ENCODE measurements around the gene FBL.
"Not testable (repeated sequence)": the region's sequence is repeated elsewhere in the genome, so short reads cannot be mapped to it uniquely, and the experiment has no call there.

FBL gene

DNA sequence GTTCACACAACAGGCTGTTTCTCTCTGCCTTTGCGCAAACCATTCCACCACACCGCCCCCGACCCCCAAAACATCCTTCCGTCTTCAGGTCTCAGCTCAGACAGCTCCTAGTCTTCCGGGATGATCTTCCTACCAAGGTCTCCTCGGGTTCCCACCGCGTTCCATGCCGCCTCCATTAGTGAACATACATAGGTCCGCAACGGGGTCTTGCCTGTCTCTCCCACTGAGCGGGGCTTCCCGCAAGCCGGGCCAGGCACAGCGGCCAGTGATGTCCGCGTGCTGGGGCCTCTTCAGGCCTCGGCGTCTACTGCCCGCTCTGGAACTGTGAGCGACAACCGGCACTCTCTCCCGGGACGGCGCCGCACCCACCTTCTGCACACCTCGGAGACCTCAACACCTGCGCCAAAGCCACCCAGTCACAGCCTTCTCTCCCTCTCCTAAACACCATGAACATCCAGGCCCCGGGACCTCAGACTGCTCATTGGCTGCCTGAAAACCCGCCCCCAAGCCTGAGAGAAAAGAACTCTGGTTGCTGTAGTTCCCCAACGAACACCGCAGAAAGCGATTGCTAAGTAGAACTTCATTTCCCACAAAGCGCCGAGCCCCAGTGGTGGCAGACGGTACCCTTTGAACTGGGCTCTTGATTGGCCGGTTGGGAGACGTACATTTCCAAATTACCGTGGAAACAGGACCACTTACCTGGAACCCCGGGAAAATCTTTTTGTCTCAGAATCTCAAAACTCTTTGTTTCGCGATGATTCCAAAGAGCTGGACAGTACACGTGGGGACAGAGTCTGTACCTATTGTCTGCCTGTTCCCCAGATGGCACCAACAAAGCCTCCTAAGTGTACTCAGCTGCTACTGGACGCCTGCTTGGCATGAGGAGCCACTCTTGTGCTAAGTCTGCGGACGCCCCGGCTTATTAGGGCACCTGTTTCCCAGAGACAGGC, 21.8 kb downstream of the FBL start:
- DNase-seq (ENCODE audit: low read depth) = peak; percentile 79

DNA sequence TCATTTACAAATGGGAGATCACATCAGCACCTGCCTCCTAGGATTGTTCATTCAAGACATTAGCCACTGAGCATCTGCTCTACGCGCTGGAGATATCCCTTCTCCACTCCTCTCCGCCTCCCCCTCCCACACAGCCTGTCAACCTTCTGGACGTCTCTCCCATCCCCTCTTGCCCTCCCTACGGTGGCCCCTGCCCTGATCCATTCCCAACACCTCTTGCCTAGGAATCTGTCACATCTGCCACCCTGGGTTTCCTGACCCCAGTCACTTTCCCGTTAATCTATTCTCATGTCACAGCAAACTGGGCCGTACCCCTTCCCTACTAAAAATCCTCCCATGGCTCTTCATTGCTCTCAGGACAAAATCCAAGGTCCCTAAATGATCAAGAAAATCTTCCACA, 22.5 kb downstream of the FBL start:
- no peak for DNase-seq (ENCODE audit: low read depth)

DNA sequence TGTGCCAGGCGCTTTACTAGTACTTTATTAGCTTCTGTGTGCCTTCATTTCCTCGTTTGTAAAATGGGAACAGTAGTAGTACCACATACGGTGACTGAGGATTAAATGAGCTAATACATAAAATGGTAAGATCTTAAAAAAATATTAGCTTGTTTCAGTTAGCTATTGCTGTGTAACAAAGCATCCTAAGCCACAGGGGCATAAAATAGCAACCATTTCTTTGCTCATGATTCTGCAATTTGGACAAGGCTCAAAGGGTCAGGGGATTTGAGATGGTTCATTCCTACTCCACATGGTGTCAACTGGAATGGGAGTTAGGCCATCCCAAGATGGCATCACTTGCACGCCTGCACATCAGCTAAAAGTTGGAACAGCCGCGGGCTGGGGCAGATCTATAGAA, 25.5 kb downstream of the FBL start:
- no peak for DNase-seq (ENCODE audit: low read depth)

DNA sequence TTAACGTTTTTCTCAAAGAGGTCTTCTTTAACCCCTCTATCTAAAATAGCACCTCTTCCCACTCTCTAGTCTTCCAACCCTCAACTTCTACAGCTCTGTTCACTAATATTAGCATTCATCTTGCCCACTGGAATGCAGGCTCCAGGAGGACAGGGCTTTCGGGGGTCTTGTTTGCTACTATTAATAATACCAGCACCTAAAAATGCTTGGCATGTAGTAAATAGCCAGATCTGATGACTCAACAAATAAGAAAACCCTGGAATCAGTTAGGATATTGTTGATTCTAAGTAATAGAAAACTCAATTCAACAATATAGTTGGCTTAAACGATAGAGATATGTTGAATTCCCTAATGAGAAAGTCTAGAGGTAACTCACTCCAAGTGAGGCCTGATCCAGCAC, 26.4 kb downstream of the FBL start:
- no peak for DNase-seq (ENCODE audit: low read depth)

DNA sequence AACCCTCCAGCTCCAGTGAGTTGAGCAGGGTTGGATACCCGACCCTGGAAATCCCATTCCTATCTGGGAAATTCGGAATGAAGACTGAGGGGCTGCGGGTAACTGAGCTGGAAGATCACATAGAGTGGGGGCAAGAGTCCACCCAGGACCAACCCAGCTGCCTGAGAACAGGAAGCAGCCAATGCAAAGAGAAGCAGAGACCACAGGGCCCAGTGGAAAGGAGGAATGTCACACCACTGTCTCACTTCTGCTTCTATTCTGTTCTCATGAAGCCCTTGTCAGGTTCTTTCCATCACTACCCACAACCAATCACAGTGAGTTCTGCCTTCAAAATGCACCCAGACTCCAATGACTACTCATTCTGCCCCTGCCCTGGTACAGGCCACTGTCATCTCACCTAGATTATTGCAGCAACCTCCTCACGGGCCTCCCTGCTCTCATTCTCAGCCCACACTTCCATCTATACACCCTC, 27.5 kb downstream of the FBL start:
- DNase-seq (ENCODE audit: low read depth) = no peak

DNA sequence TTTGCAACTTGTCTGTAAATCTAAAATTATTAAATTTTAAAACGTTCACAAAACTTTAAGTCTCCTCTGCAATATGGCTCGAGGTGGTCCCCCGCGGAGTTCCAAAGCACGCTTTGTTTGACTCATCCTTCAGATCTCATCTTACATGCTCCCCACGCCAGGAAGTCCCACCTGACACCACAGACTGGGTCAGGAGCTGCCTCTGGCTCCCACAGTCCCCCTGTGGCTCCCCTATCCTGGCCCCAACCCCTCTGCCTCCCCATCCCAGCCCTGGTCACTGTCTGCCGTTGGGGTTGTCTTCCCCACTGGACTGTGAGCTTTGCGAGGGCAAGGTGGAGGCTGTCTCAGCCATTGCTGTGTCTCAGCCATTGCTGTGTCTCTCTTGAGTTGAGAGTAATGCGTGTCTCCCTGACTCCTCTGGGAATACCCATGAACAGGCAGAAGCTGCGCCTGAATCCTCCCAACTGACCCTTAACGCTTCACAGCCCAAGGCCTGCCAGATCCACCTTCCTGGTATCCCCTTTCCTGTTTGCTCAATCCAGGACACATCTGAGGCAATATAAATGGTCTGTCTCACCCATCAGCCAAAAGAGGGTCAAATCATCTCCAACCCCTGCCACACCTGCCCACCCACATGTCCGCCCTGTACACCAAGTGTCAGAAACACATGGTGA, 28.2 kb downstream of the FBL start:
- DNase-seq (ENCODE audit: low read depth) = no peak

DNA sequence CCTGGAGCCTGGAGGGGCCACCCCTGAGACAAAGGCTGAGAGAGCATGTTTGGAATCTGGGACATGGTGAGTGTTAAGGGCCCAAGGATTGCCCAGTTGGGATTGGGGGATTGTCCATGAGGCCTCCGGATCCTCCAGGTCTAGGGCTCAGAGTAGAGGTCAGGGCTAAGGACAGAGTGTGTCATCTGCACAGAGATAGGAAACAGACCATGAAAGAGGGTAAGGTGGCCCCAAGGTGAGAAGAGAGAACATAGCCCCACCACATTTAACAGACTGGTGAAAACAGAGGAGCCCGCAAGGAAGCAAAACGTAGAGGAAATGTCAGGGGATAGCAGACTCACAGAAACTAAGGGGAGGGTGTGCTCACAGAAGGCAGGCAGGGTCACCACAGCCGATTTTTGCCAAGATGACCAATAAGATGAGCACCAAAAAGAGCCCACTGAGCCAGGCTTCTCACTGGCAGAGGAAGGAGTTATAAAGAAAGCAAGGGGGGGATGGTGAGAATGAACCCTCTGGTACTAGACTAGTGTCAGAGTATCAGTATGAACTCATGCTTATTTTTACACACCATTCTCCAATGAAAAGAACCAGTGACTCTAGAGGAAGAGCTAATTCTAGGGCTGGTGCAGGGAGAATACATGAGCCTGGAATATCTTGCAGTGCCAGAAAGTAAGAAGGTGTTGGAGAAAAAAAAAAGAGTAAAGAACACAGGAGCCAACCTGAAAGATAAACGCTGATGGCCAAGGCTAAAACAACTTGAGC, 29.7 kb downstream of the FBL start:
- no peak for DNase-seq (ENCODE audit: low read depth)

DNA sequence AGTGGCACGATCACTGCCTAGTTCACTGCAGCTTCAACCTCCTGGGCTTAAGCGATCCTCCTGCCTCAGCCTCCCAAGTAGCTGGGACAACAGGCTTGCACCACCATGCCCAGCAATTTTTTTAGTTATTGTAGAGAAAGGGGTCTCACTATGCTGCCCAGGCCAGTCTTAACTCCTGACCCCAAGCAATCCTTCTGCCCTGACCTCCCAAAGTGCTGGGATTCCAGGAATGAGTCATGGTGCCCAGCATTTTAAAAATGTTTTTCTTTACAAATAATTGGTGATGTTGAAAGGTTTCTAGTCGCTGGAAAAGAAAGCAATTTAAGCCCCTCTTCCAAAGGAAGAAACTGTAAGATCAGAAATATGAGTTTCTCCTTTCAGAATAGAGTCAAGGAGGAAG, 31.6 kb downstream of the FBL start:
- no peak for DNase-seq (ENCODE audit: low read depth)

DNA sequence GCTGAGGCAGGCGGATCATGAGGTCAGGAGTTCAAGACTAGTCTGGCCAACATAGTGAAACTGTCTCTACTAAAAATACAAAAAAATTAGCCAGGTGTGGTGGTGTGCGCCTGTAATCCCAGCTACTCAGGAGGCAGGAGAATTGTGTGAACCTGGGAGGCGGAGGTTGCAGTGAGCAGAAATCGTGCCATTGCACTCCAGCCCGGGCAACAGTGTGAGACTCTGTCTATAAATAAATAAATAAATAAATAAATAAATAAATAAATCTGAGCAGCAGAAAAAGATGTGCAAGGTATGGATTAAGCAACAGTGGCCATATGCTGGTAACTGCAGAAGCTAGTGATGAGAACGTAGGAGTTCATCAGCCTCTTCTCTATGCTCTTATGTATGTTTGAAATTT, 32.1 kb downstream of the FBL start:
- DNase-seq (ENCODE audit: low read depth) = not testable (repeated sequence)

DNA sequence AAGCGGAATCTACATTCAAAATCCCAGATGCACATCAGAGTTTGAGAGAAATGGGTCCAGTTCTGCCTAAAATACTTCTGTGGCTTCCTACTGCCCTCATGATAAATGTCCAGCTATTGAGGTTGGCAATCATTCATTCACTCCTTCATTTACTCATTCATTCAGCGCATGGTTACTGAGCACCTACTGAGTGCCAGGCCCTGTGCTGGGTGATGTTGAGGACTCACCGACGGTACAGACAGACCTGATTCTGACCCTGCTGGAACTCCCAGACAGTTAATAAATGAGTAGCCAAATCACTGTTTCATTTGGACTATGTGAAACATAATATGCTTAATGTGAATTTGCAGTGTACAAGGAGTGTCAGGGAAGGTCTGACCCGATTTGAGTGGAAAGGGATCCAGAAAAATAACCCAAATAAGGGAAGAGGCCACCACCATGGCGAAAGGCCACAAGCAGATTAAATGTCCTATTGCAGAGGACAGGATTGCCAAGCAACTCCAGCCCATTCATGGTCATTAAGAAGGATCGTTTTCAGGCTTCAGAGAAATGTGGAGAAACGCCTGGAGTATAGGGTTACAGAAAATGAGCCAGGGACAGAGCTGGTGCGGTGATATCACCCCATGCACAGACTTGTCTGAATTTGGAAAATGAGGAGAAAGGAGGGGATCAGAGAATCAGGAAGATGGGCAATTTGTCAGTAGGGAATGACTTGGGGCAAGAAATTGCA, 32.8 kb downstream of the FBL start:
- no peak for DNase-seq (ENCODE audit: low read depth)

DNA sequence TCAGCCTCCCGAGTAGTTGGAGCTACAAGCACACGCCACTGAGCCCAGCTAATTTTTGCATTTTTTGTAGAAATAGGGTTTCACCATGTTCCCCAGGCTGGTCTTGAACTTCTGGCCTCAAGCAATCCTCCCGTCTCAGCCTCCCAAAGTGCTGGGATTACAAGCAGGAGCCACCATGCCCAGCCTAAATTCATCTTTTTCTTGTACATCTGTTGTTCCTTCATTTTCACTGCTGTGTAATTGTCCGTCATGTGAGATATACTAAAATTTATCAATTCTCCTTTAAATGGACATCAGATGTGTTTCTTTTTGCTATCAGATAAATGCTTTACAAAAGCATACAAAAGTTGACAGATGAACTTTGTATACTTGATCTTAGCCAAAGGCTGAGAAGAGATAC, 35.1 kb downstream of the FBL start:
- no peak for DNase-seq (ENCODE audit: low read depth)

DNA sequence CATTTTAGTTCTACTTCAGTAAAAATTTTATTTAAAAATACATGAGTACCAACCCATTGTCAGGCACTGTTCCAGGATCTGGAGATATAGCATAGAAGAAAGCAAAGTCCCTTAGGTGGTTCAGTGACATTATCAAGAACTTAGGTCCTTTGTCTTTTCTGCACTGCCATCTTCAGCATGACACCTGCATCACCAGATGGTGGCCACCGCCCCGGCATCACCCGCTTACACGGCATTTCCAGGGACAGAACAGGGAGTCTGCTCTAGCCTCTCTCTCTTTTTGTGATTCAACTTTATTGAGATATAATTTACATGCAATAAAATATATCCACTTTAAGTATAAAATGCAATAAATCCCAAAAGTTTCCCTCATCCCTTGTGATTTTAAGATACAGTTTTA, 35.8 kb downstream of the FBL start:
- no peak for DNase-seq (ENCODE audit: low read depth)

DNA sequence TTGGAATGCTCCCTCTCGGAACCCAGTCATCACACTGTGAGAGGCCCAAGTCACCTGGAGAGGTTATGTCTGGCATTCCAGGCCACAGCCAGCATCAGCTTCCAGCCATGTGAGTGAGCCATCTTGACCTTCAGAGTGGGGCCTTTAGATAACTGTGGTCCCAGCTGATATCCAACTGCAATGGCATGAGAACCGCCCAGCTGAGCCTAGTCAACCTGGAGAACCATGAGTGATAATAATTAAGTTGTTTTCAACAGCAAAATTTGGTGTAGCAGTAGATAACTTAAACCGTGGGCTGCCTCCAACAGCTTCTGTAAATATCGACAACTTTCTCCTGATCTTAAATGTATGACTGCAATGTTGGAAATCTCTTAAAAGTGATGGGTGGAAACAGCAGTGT, 36.8 kb downstream of the FBL start:
- no peak for DNase-seq (ENCODE audit: low read depth)

DNA sequence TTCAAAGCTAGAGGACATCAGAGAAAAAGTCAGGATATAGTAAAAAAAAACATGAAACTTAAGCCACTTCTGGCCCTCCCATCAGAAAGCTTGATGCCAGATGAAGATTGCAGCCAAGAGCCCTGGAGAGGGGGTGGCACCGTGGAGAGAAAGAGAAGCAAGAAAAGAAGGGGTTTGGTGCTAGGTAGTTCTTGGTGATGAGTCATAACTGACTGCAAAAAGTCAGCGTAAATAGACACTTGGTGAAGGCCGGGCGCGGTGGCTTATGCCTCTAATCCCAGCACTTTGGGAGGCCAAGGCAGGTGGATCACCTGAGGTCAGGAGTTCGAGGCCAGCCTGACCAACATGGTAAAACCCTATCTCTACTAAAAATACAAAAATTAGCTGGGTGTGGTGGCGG, 37.5 kb downstream of the FBL start:
- DNase-seq (ENCODE audit: low read depth) = not testable (repeated sequence)

DNA sequence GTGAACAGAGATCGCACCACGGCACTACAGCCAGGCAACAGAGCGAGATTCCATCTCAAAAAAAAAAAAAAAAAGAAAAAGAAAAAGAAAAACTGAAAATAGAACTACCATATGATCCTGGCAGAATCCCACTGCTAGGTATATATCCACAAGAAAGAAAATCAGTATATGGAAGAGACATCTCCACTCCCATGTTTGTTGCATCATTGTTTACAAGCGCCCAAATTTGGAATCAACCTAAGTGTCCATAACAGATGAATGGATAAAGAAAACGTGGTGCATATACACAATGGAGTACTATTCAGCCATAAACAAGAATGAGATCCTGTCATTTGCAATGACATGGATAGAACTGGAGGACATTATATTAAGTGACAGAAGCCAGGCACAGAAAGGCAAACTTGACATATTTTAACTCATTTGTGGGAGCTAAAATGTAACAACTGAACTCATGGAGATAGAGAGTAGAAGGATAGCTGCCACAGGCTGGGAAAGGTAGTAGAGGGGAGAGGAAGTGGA, 38.3 kb downstream of the FBL start:
- no peak for DNase-seq (ENCODE audit: low read depth)

DNA sequence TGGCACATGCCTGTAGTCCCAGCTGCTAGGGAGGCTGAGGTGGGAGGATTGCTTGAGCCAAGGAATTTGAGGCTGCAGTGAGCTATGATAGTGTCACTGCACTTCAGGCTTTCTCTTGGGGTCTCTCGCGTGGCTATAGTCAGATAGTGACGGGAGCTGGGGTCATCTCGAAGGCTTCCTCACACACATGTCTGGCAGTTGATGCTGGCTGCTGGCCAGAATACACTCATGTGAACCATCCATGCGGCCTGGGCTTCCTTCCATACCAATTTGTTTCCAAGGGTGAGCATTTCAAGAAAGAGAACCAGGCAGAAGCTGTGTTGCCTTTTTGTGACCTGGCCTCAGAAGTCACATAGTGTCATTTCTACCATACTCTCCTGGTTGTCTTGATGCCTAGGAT, 41.1 kb downstream of the FBL start:
- DNase-seq (ENCODE audit: low read depth) = no peak

DNA sequence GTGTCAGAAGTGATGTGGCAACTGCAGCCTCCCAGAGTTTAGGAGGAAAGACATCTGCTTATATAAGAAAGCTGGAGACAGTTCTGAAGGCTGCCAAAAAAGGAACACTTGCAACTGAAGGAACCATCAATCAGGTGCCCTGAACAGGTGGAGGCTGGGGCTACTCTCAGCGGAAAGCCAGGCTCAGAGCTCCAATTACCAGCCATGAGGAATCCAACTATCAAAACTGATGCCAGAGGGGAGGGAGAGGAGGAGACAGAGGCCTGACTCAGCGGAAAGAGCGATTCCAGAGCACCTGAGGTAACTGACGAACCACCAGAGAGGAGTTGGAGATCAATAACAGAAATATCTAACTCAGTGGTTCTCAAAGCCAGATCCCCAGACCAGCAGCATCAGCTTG, 43.2 kb downstream of the FBL start:
- DNase-seq (ENCODE audit: low read depth) = no peak

DNA sequence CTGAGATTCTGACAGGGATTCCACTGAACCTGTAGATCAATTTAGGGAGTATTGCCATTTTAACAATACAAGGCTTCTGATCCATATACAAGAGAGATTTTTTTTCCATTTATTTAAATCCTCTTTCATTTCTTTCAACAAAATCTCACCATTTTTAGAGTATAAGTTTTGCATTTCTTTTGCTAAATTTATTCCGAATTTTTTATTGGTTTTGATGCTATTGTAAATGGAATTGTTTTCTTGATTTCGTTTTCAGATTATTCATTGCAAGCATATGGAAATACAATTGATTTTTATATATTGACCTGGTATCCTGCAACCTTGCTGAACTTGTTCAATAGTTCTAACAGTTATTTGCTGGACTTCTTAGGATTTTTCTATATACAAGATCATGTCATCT, 49.1 kb downstream of the FBL start:
- DNase-seq (ENCODE audit: low read depth) = no peak

DNA sequence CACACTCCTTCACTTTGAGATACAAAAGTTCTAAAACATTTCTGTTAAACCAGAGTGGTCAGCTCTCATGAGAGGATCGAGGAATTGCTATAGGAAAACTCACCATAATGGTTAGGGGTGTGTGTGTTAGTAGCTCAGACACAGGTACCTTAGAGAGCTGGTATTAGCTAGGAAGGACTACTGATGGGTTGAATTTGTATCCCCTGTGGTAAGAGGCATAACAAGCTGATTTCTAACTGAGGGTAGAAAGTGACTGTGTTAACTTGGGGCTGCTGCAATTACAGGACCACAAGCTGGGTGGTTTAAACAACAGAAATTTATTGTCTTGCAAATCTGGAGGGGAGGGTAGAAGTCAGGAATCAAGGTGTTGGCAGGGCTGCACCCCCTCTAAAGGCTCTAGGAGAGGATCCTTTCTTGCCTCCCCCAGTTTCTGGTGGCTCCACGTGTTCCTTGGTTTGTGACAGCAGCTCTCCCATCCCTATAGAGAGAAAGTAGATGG, 50.1 kb downstream of the FBL start:
- no peak for DNase-seq (ENCODE audit: low read depth)

DNA sequence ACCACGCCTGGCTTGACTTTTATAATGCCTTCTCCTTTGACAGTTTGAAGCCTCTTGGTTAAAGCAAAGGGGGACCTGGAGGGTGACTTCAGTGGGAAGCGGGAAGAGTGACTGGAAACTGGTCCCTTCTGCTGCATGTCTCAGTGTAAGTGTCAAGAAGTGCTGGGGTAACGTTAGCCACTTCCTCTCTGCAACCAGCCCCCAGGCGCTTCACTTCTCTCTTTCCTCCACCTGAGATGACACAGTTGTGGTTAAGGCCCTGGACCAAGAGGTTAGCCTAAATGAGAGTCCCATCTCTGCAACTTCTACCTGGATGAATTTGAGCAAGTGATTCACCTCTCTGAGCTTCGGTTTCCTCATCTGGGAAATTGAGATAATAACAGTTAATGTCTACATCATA, 51.2 kb downstream of the FBL start:
- no peak for DNase-seq (ENCODE audit: low read depth)

DNA sequence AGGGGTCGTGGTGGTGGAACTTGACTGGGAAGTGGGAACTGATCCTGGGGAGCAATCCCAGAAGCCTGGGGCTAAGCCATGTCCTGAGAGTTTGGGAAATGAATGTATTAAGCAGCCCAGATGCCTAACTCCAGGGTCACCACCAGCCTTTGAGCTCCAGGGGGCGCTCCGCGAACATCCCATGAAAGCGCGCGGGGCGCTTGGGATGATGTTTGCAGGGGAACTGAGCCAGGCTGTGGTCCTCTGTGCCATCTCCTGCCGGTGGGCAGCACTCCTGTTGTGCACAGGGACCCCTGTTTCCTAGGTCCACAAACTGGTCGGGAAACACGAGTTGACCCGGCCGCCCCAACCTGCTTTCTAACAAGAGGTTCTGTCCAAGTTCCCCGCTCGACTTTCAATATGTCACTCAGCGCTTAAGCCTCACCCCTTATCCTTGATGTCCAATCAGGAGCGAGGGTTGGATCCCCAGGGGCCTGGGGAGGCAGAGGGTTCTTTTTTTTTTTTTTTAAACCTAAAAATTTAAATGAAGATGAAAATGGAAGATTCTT, 53.1 kb downstream of the FBL start:
- peak; percentile 61 for DNase-seq (ENCODE audit: low read depth)
